ENCODE results near the gene RALBP1. TPM values are rescaled to one million over a fixed set of nuclear protein-coding genes. Genes with fewer than 3 reads are reported as not detected.

The RALBP1 gene
- total and polyA plus RNA-seq, 9 of the 15 experiments (the other 6 are each of a cell fraction or from before 2014, with no cell fraction given), result 10.9 to 70.0 (median 61.3) TPM

DNA sequence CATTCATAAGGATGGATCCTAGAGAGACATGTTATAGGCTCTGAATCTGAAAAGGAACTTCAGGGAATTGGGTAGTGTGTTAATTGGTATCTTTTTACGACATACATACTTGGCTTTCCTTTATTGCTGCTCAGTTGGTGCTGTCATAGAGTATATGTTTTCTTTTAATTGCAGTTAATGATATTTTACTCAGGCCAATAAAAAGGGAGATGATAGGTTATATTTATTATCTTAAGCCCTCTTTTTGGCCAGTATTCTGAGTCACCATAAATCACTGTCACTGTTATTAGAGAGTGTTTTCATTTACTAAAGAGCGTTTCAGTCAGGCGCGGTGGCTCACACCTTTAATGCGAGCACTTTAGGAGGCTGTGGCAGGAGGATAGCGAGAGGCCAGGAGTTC, 47.6 kb downstream of the RALBP1 start:
- CTCF ChIA-PET (ENCODE audit: low intra/inter-chr PET ratio), result no interaction called here
- BruUV-seq (replicated peaks), result no TSS peak
- TF ChIP-seq, protein P1, sequence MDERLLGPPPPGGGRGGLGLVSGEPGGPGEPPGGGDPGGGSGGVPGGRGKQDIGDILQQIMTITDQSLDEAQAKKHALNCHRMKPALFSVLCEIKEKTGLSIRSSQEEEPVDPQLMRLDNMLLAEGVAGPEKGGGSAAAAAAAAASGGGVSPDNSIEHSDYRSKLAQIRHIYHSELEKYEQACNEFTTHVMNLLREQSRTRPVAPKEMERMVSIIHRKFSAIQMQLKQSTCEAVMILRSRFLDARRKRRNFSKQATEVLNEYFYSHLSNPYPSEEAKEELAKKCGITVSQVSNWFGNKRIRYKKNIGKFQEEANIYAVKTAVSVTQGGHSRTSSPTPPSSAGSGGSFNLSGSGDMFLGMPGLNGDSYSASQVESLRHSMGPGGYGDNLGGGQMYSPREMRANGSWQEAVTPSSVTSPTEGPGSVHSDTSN (CRISPR knock-in tag; IDR thresholded peaks at IDR 0.05; ENCODE audit: low read depth), result no peak
- TF ChIP-seq, protein P1 (tag; conservative IDR thresholded peaks at IDR 0.05; ENCODE audit: low read depth), result 0 out of 2 replicates have a peak, but pooled peaks have one; percentile 9
- TF ChIP-seq MEIS2 (IDR thresholded peaks at IDR 0.05; ENCODE audit: partially characterized antibody) (peak; percentile 46), GATAD2A (IDR thresholded peaks at IDR 0.05) (no peak)
- TF ChIP-seq, protein P2, sequence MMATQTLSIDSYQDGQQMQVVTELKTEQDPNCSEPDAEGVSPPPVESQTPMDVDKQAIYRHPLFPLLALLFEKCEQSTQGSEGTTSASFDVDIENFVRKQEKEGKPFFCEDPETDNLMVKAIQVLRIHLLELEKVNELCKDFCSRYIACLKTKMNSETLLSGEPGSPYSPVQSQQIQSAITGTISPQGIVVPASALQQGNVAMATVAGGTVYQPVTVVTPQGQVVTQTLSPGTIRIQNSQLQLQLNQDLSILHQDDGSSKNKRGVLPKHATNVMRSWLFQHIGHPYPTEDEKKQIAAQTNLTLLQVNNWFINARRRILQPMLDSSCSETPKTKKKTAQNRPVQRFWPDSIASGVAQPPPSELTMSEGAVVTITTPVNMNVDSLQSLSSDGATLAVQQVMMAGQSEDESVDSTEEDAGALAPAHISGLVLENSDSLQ (IDR thresholded peaks at IDR 0.05), result peak; percentile 43; the same call in 1 of the 2 replicates
- peaks cover 71% of the 10 kb centered on the region for H3K36me3 ChIP-seq (ENCODE audit: control insufficient read depth, insufficient read depth, low read length)
- H3K9ac ChIP-seq (ENCODE audit: insufficient read depth in 1 of 2, low read depth in 2 of 2, low read length in 2 of 2), result no peak overlapping the region
- no peaks in the 10 kb centered on the region for H3K9me1 ChIP-seq (ENCODE audit: control insufficient read depth, insufficient read depth, low read length)
- H3K4me1 ChIP-seq (replicated peaks in 1 of 2; ENCODE audit: control insufficient read depth in 2 of 2, insufficient read depth in 2 of 2, low read length in 2 of 2), result no peaks in the 10 kb centered on the region
- in situ Hi-C loops (cut with MboI) (loop anchor here (25.0 kb wide), 1 partner anchor 861 kb away; no protein-coding TSS in a partner anchor), intact Hi-C loops (cut with micrococcal nuclease) (no loop called here)
- H3K27me3 ChIP-seq (ENCODE audit: control insufficient read depth in 2 of 2, insufficient read depth in 2 of 2, low read length in 2 of 2), result no peaks in the 10 kb centered on the region
- H3K4me3 ChIP-seq, result no peak overlapping the region
- H3K9me3 ChIP-seq (replicated peaks; ENCODE audit: control insufficient read depth, insufficient read depth, low read depth, low read length), result no peaks in the 10 kb centered on the region
- 89% methylated on average over 6 of the region's 6 CpGs for WGBS (ENCODE audit: insufficient coverage, low coverage, missing lambda C conversion rate)
- FAIRE-seq, result no peak
- no peak overlapping the region for H3K4me2 ChIP-seq (ENCODE audit: insufficient read depth, low read length)
- ATAC-seq, result no peak
- no peak overlapping the region for H2AFZ ChIP-seq (ENCODE audit: low read depth, low read length)
- no peaks in the 10 kb centered on the region for H4K20me1 ChIP-seq (replicated peaks; ENCODE audit: control insufficient read depth, insufficient read depth, low read length)
- H3K27ac ChIP-seq (ENCODE audit: extremely low read depth, low read depth, low read length), result no peak overlapping the region
- H3K79me2 ChIP-seq (ENCODE audit: control insufficient read depth, insufficient read depth, low read length), result peaks cover 12% of the 10 kb centered on the region; the same call in 2 of the 3 replicates
- no peak for DNase-seq (ENCODE audit: extremely low read depth in 1 of 4, low spot score in 3 of 4)
- POLR2A ChIA-PET, result interaction anchor here (1.1 kb wide), 1 partner anchor 9 kb away, joined by 4 read pairs; no protein-coding TSS in a partner anchor

Measured in K562 (cell line).